NCI-H1105 (cell line): ENCODE measurements around the gene ADCY5.

Experiments used
- DNase-seq: peaks from one replicate; lab custom pipeline; 2025; lab: John Stamatoyannopoulos, UW

ADCY5 gene

GRCh38 chr3:123341871-123342630 is 106.8 kb downstream of the ADCY5 start:
- DNase-seq, result no peak

- no peak for DNase-seq
These were observed 108.6 kb downstream of the ADCY5 start for GRCh38 chr3:123340336-123340735.

GRCh38 chr3:123339302-123339701 is 109.6 kb downstream of the ADCY5 start:
- DNase-seq, result no peak

GRCh38 chr3:123338620-123339061 is 110.2 kb downstream of the ADCY5 start:
- no peak for DNase-seq

- no peak for DNase-seq
These were observed 110.8 kb downstream of the ADCY5 start for GRCh38 chr3:123337948-123338619.

GRCh38 chr3:123337226-123337625 is 111.7 kb downstream of the ADCY5 start:
- no peak for DNase-seq

- DNase-seq, result no peak
These were observed 112.4 kb downstream of the ADCY5 start for GRCh38 chr3:123336441-123336851.

- DNase-seq, result no peak
These were observed 112.9 kb downstream of the ADCY5 start for GRCh38 chr3:123336001-123336400.

- no peak for DNase-seq
These were observed 113.8 kb downstream of the ADCY5 start for GRCh38 chr3:123335007-123335670.

GRCh38 chr3:123334056-123334455 is 114.8 kb downstream of the ADCY5 start:
- no peak for DNase-seq

GRCh38 chr3:123333401-123333800 is 115.5 kb downstream of the ADCY5 start:
- DNase-seq, result no peak

GRCh38 chr3:123332124-123332641 is 116.7 kb downstream of the ADCY5 start:
- DNase-seq, result no peak

- no peak for DNase-seq
These were observed 117.2 kb downstream of the ADCY5 start for GRCh38 chr3:123331651-123332050.

GRCh38 chr3:123331006-123331405 is 117.9 kb downstream of the ADCY5 start:
- DNase-seq, result no peak

GRCh38 chr3:123330441-123330991 is 118.4 kb downstream of the ADCY5 start:
- DNase-seq, result no peak

- DNase-seq, result no peak
These were observed 119.1 kb downstream of the ADCY5 start for GRCh38 chr3:123329636-123330340.

GRCh38 chr3:123328851-123329635 is 119.8 kb downstream of the ADCY5 start:
- peak; percentile 79 for DNase-seq

- DNase-seq, result no peak
These were observed 120.7 kb downstream of the ADCY5 start for GRCh38 chr3:123327956-123328850.

- no peak for DNase-seq
These were observed 121.4 kb downstream of the ADCY5 start for GRCh38 chr3:123327480-123327879.

- DNase-seq, result no peak
These were observed 122.4 kb downstream of the ADCY5 start for GRCh38 chr3:123326531-123326930.
